Upper lobe of left lung (tissue), 6 donors: ENCODE measurements around the gene MYO16. TPM values are rescaled to one million over a fixed set of nuclear protein-coding genes. Genes with fewer than 3 reads are reported as not detected.

Source experiments
- ATAC-seq, 2 donors: fragments of 200-7000 bp; cut with Tn5 transposase; one replicate each; pipeline ENCODE4 v1.9.1; 2022; ENCODE audit warnings: mild to moderate bottlenecking in 2 of 2, moderate library complexity in 2 of 2; ENCODE audit not compliant: low FRiP score in 2 of 2
- DNase-seq, 2 donors: peaks; one replicate each; pipeline ENCODE4 v3.0.0-alpha.2; 2019 to 2020
- H3K27ac ChIP-seq, 4 donors: fragments of 200-600 bp; sonication (generic); one replicate each; pipeline ENCODE4 v1.5.1; 2016 to 2019
- H3K27me3 ChIP-seq, 4 donors: fragments of 200-600 bp; sonication (generic); one replicate each; pipeline ENCODE4 v1.5.1; 2017 to 2019
- H3K36me3 ChIP-seq, 4 donors: fragments of 200-600 bp; sonication (generic); one replicate each; pipeline ENCODE4 v1.5.1; 2016 to 2019
- H3K4me1 ChIP-seq, 4 donors: fragments of 200-600 bp; sonication (generic); one replicate each; pipeline ENCODE4 v1.5.1; 2018 to 2019
- H3K4me3 ChIP-seq, 4 donors: fragments of 200-600 bp; sonication (generic); one replicate each; pipeline ENCODE4 v1.5.1; 2017 to 2019; ENCODE audit warnings: mild to moderate bottlenecking in 2 of 4, moderate library complexity in 1 of 4
- H3K9me3 ChIP-seq, 4 donors: fragments of 200-600 bp; sonication (generic); one replicate each; pipeline ENCODE4 v1.5.1; 2018 to 2019
- EP300 ChIP-seq, 4 donors: sonication (generic); formaldehyde crosslinking; IDR thresholded peaks; one replicate each; pipeline ENCODE4 v1.5.1; 2017; ENCODE audit warnings: antibody characterized with exemption in 4 of 4, control low read depth in 2 of 4
- POLR2A ChIP-seq, 4 donors: fragments of 450-650 bp; IDR thresholded peaks; one replicate each; pipeline ENCODE4 v1.5.1; 2016 to 2017; ENCODE audit warnings: antibody characterized with exemption in 4 of 4, mild to moderate bottlenecking in 2 of 4
- POLR2AphosphoS5 ChIP-seq, 2 donors: sonication (generic); formaldehyde crosslinking; IDR thresholded peaks; one replicate each; pipeline ENCODE4 v1.5.1; 2017; ENCODE audit warnings: antibody characterized with exemption in 2 of 2
- WGBS, 2 donors: methylation state at CpG; one replicate each; pipeline ENCODE4 v1.1.5; 2017 to 2018; 5-methylcytosine and 5-hydroxymethylcytosine counted together
- total RNA-seq, 6 donors: library from RNA; depleted of rRNA in 4 of 6; stranded (reverse); fragments of >200 nt in 4 of 6; gene quantifications; one replicate each; pipeline versions ENCODE4 v1.1.0 to v1.2.1, GENCODE V29; 2016 to 2021
- TF ChIP-seq, protein P1 (sequence below), 6 experiments: fragments of 450-650 bp in 4 of 6; fragments of 200-600 bp in 2 of 6; sonication (generic) in 2 of 6; IDR thresholded peaks; one replicate each; pipeline ENCODE4 v1.5.1; 2016 to 2019; ENCODE audit warnings: antibody characterized with exemption in 6 of 6
- donor health status: DM: no; HTN: no; CAD: no; lungs with moderate emphysema.
- donor health status: DM: no; HTN: yes; CAD: no; lungs with severe emphysema.

The MYO16 gene
- total RNA-seq, 6 donors from 2014 or later, result under 0.01 to 0.55 (median 0.20) TPM; not detected in 1

DNA sequence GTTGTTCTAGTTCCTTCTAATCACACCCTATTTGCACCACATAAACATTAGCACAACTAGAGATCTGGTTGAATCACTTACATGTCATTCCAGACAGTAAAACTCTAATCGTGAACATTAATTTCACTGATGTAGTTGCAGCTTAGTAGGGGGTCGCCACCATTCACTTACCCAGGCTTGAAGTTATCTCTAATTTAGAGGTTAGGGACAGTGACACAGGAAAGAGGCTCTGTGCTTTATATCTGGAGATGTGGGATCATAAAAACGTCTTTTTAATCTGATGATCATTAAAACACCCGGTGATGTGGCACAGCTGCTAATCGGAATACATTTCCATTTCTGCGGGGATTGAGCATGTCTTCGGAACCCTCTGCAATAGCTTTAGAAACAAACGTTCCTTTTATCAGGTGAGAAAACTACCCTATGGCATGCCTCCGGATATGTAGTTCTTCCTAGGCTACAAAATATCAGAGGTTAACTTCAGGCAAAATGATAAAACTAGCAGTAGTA is 523.0 kb downstream of the MYO16 start:
- no peak for TF ChIP-seq EP300 (IDR thresholded peaks at IDR 0.05)
- no peak for TF ChIP-seq POLR2A (IDR thresholded peaks at IDR 0.05)
- TF ChIP-seq, protein P1, sequence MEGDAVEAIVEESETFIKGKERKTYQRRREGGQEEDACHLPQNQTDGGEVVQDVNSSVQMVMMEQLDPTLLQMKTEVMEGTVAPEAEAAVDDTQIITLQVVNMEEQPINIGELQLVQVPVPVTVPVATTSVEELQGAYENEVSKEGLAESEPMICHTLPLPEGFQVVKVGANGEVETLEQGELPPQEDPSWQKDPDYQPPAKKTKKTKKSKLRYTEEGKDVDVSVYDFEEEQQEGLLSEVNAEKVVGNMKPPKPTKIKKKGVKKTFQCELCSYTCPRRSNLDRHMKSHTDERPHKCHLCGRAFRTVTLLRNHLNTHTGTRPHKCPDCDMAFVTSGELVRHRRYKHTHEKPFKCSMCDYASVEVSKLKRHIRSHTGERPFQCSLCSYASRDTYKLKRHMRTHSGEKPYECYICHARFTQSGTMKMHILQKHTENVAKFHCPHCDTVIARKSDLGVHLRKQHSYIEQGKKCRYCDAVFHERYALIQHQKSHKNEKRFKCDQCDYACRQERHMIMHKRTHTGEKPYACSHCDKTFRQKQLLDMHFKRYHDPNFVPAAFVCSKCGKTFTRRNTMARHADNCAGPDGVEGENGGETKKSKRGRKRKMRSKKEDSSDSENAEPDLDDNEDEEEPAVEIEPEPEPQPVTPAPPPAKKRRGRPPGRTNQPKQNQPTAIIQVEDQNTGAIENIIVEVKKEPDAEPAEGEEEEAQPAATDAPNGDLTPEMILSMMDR (IDR thresholded peaks at IDR 0.05), result no peak
- no peak for TF ChIP-seq POLR2AphosphoS5 (IDR thresholded peaks at IDR 0.05)
- H3K27me3 ChIP-seq, result no peaks in the 10 kb centered on the region
- ATAC-seq, result no peak
- WGBS, 2 donors, result 82 to 83% methylated on average over 9 of the region's 9 CpGs
- no peaks in the 10 kb centered on the region for H3K9me3 ChIP-seq
- no peaks in the 10 kb centered on the region for H3K36me3 ChIP-seq
- peaks cover 6 to 24% (median 11%) of the 10 kb centered on the region in 4 donors for H3K4me1 ChIP-seq
- H3K27ac ChIP-seq, result no peak overlapping the region
- no peak for DNase-seq
- H3K4me3 ChIP-seq, result no peak overlapping the region

DNA sequence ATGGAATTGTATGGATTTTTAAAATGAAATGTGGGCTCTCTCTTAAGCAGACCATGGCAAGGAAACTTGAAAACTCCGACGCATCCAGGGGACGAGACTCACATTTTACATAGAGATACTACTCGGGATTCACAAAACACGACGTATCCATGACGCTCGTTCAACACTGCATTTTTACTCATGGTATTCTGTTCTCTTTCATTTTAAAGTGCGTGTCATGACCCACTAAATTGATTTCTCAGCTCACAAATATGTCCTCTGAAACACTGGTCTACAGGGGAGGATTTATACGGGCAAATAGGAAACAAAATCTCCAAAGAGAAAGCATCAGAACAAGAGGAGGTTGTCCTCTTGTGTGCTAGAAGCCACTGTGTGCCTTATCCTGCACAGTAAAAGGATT is 523.5 kb downstream of the MYO16 start:
- H3K27me3 ChIP-seq, result no peaks in the 10 kb centered on the region
- no peak for DNase-seq
- WGBS, 2 donors, result 94% methylated on average over 10 of the region's 10 CpGs
- H3K27ac ChIP-seq, result no peak overlapping the region
- peaks cover 6 to 24% (median 11%) of the 10 kb centered on the region in 4 donors for H3K4me1 ChIP-seq
- no peak overlapping the region for H3K4me3 ChIP-seq
- no peaks in the 10 kb centered on the region for H3K9me3 ChIP-seq
- no peak for ATAC-seq
- no peak for TF ChIP-seq POLR2A (IDR thresholded peaks at IDR 0.05)
- H3K36me3 ChIP-seq, result no peaks in the 10 kb centered on the region

DNA sequence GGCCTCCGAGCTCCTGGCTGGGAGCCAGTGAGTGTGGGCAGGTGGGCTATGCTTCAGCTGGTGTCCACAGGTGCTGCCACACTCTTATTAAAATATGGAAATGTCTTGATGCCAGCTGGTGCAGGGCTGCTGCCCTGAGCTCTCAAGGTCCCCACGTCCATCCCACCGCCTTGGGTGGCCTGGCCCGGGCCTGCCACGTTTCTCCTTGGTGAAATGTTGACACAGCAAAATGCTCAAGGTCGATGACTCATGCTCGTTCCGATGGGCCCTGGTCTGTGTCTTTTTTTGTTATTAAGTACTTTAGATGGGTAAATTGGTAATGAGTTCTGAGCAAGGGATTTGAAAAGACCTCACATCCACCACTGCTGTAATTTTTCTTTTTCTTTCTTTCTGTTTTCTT is 524.7 kb downstream of the MYO16 start:
- TF ChIP-seq POLR2AphosphoS5 (IDR thresholded peaks at IDR 0.05) (no peak), EP300 (IDR thresholded peaks at IDR 0.05) (no peak), POLR2A (IDR thresholded peaks at IDR 0.05) (no peak)
- TF ChIP-seq, protein P1 (IDR thresholded peaks at IDR 0.05), result no peak
- peak; percentile 51 to 55 for DNase-seq
- no peaks in the 10 kb centered on the region for H3K9me3 ChIP-seq
- H3K27me3 ChIP-seq, result no peaks in the 10 kb centered on the region
- H3K4me1 ChIP-seq, result peaks cover 6 to 24% (median 11%) of the 10 kb centered on the region in 4 donors
- no peak overlapping the region for H3K27ac ChIP-seq
- no peak for ATAC-seq
- H3K4me3 ChIP-seq, result no peak overlapping the region
- 59 to 65% methylated on average over 8 of the region's 8 CpGs for WGBS, 2 donors
- no peaks in the 10 kb centered on the region for H3K36me3 ChIP-seq

DNA sequence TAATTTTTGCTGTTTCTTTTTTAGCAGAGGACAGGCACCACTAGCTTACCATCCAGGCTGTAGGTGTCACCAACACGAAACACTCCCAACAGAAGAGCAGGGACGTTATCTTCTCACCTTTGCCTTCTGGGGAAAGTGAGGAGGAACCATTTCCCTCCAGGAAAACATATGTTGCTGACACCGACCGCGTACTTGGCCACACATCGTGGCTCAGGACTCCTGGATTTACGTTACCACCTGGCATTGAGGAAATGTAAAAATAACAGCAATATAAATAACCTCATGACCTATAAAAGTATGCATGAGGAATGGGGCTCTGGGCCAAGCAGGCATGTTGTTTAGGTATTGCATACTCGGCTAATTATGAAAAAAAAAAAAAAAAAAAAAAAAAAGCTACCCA is 525.1 kb downstream of the MYO16 start:
- Histone ChIP-seq H3K27me3 (no peaks in the 10 kb centered on the region), H3K9me3 (no peaks in the 10 kb centered on the region), H3K27ac (no peak overlapping the region), H3K4me1 (peaks cover 6 to 24% (median 11%) of the 10 kb centered on the region in 4 donors), H3K36me3 (no peaks in the 10 kb centered on the region), H3K4me3 (no peak overlapping the region)
- no peak for TF ChIP-seq POLR2AphosphoS5 (IDR thresholded peaks at IDR 0.05)
- no peak for TF ChIP-seq POLR2A (IDR thresholded peaks at IDR 0.05)
- TF ChIP-seq, protein P1 (IDR thresholded peaks at IDR 0.05), result no peak
- no peak for TF ChIP-seq EP300 (IDR thresholded peaks at IDR 0.05)
- WGBS, 2 donors, result 33 to 37% methylated on average over 8 of the region's 8 CpGs
- ATAC-seq (no peak), DNase-seq (no peak)

DNA sequence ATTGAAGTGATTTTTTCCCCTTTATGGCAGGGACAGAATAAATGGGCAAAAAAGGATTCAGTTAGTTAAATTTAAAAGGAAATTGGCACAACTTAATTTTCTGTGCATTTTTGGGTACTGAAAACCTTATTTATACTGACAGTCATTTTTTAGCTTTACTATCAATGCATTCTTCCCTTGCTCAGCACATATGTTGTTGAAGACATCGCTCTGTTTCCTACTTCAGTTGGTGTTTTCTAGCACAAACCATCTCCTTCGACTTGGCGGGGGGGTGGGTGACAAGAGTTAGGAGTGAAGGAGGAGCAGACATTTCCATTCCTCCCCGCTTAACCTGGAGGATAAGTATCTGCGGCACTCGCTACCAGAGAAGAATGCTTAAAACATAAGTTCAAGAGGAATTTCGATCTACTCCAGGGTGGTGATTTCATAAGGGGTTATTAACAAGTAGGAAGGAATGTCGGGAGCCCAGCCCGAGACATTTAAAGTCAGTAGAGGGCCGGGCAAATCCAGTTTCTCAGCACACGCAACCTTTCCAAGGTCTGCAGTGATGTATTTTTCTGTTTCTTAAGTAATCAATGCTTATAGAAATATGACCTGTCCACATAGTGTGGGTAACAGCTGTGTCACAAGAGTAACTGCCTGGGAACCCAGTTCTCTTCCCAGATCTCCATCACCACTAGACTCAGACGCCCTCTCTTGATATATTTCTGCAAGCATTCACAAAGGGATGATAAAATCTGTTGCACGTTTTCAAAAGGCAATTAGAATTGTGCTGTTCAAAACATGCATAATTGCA is 525.8 kb downstream of the MYO16 start:
- Histone ChIP-seq H3K4me3 (no peak overlapping the region), H3K27ac (peak overlapping the region in 3 of 4 donors; percentile 31 to 63 (median 59)), H3K9me3 (no peaks in the 10 kb centered on the region), H3K27me3 (no peaks in the 10 kb centered on the region), H3K4me1 (peaks cover 6 to 24% (median 11%) of the 10 kb centered on the region in 4 donors), H3K36me3 (no peaks in the 10 kb centered on the region)
- WGBS, 2 donors, result 62 to 68% methylated on average over 13 of the region's 13 CpGs
- DNase-seq (peak in 1 of 2 donors; percentile 46), ATAC-seq (peak; percentile 28 to 47)
- TF ChIP-seq POLR2A (IDR thresholded peaks at IDR 0.05) (no peak), POLR2AphosphoS5 (IDR thresholded peaks at IDR 0.05) (peak in 1 of 2 donors; percentile 45), EP300 (IDR thresholded peaks at IDR 0.05) (peak in 3 of 4 donors; percentile 15 to 41 (median 23))
- TF ChIP-seq, protein P1 (IDR thresholded peaks at IDR 0.05), result no peak
